SK-N-SH (cell line): ENCODE results near the gene PUS1. TPM values are rescaled to one million over a fixed set of nuclear protein-coding genes. Genes with fewer than 3 reads are reported as not detected.

Experiments
- CTCF ChIA-PET: fragments of 300-600, 350-600 bp; formaldehyde crosslinking; extraction: SDS; loops from one replicate; lab custom pipeline; 2021; lab: Yijun Ruan, JAX
- POLR2A ChIA-PET: fragments of 350-600 bp; sonication (Branson Sonifier 250); formaldehyde crosslinking; extraction: SDS; loops from one replicate; lab custom pipeline; 2020; ENCODE audit warnings: antibody characterized with exemption, inconsistent platforms; lab: Yijun Ruan, JAX
- DNase-seq: peaks from one replicate; pipeline ENCODE4 v3.0.0; 2012
- H2AFZ ChIP-seq: fragments of 200-600 bp; sonication (generic); 2 replicates; pipeline ENCODE4 v1.8.1; 2016; ENCODE audit warnings: antibody characterized with exemption, mild to moderate bottlenecking, low read depth
- H3F3A ChIP-seq: fragments of 200-600 bp; sonication (generic); replicated peaks from 2 replicates; pipeline ENCODE3; 2016; ENCODE audit warnings: antibody characterized with exemption, mild to moderate bottlenecking; ENCODE audit not compliant: insufficient read depth
- H3K27ac ChIP-seq, 2 experiments: fragments of 200-500 bp in 1 of 2; fragments of 200-600 bp in 1 of 2; sonication (Bioruptor generic) in 1 of 2; sonication (generic), shearing (Covaris generic) in 1 of 2; 2 replicates each; pipeline versions ENCODE4 v1.5.1 to v1.6.1; 2014 to 2016; ENCODE audit warnings: low read depth in 2 of 2, inconsistent platforms in 1 of 2, low read length in 1 of 2, mild to moderate bottlenecking in 1 of 2, mixed read lengths in 1 of 2
- H3K27me3 ChIP-seq: fragments of 200-600 bp; sonication (generic), shearing (Covaris generic); 2 replicates; pipeline ENCODE4 v1.6.1; 2016; ENCODE audit warnings: mixed run types; ENCODE audit not compliant: insufficient read depth
- H3K36me3 ChIP-seq, 2 experiments: fragments of 200-500 bp in 1 of 2; fragments of 200-600 bp in 1 of 2; sonication (Bioruptor generic) in 1 of 2; sonication (generic) in 1 of 2; replicated peaks in 1 of 2; 2 replicates each; pipeline versions ENCODE3 to v1.5.1; 2014 to 2016; ENCODE audit warnings: low read length in 1 of 2, mild to moderate bottlenecking in 1 of 2; ENCODE audit not compliant: insufficient read depth in 2 of 2, control insufficient read depth in 1 of 2
- H3K4me1 ChIP-seq, 2 experiments: fragments of 200-500 bp in 1 of 2; fragments of 200-600 bp in 1 of 2; sonication (Bioruptor generic) in 1 of 2; sonication (generic), shearing (Covaris generic) in 1 of 2; 2 replicates each; pipeline versions ENCODE4 v1.5.1 to v1.6.1; 2014 to 2016; ENCODE audit warnings: low read depth in 1 of 2, low read length in 1 of 2, mixed run types in 1 of 2; ENCODE audit not compliant: insufficient read depth in 2 of 2, control insufficient read depth in 1 of 2
- H3K4me2 ChIP-seq: fragments of 200-600 bp; sonication (generic), shearing (Covaris generic); 2 replicates; pipeline ENCODE4 v1.6.1; 2017; ENCODE audit warnings: mixed run types
- H3K4me3 ChIP-seq, 2 experiments: fragments of 200-500 bp in 1 of 2; fragments of 200-600 bp in 1 of 2; sonication (Bioruptor generic) in 1 of 2; sonication (generic), shearing (Covaris generic) in 1 of 2; 2 replicates each; pipeline versions ENCODE4 v1.5.1 to v1.8.1; 2014 to 2016; ENCODE audit warnings: low read depth in 2 of 2, inconsistent platforms in 1 of 2, low read length in 1 of 2, mild to moderate bottlenecking in 1 of 2, mixed read lengths in 1 of 2, moderate library complexity in 1 of 2
- H3K79me2 ChIP-seq: fragments of 200-600 bp; sonication (generic); 2 replicates; pipeline ENCODE4 v1.8.1; 2017; ENCODE audit warnings: mild to moderate bottlenecking; ENCODE audit not compliant: insufficient read depth
- H3K9ac ChIP-seq: fragments of 200-600 bp; sonication (generic); 2 replicates; pipeline ENCODE4 v1.6.1; 2017; ENCODE audit warnings: mixed run types
- H3K9me2 ChIP-seq: fragments of 200-600 bp; sonication (generic); 2 replicates; pipeline ENCODE4 v1.6.1; 2017; ENCODE audit warnings: mixed run types
- H3K9me3 ChIP-seq: fragments of 200-600 bp; sonication (generic); 2 replicates; pipeline ENCODE4 v1.6.1; 2017; ENCODE audit warnings: mixed run types, mild to moderate bottlenecking, moderate library complexity
- H4K20me1 ChIP-seq: fragments of 200-600 bp; sonication (generic); 2 replicates; pipeline ENCODE4 v1.6.1; 2017; ENCODE audit warnings: mild to moderate bottlenecking, mixed run types; ENCODE audit not compliant: insufficient read depth
- FOSL2 ChIP-seq: IDR thresholded peaks from 2 replicates; pipeline ENCODE4 v1.4.0; 2012; ENCODE audit warnings: low read depth, mild to moderate bottlenecking, moderate library complexity, borderline replicate concordance
- FOXJ3 ChIP-seq: sonication (generic); formaldehyde crosslinking; IDR thresholded peaks from 2 replicates; pipeline ENCODE4 v1.5.1; 2020; ENCODE audit warnings: mild to moderate bottlenecking, missing genetic modification reagents
- GABPA ChIP-seq: IDR thresholded peaks from 2 replicates; pipeline ENCODE4 v1.4.0; 2012; ENCODE audit warnings: low read depth, mild to moderate bottlenecking
- GATA2 ChIP-seq: sonication (generic); formaldehyde crosslinking; IDR thresholded peaks from 2 replicates; pipeline ENCODE4 v1.5.0; 2020; ENCODE audit warnings: mild to moderate bottlenecking, missing genetic modification reagents
- MXI1 ChIP-seq: IDR thresholded peaks from 2 replicates; pipeline ENCODE4 v1.6.1; 2012; ENCODE audit warnings: mild to moderate bottlenecking, low read depth, low read length, improper control_type of control experiment
- POLR2AphosphoS5 ChIP-seq: IDR thresholded peaks from 2 replicates; pipeline ENCODE4 v1.6.1; 2012; ENCODE audit warnings: low read depth, low read length
- RAD21 ChIP-seq: IDR thresholded peaks from 2 replicates; pipeline ENCODE4 v1.6.1; 2012; ENCODE audit warnings: mild to moderate bottlenecking, low read length
- RCOR1 ChIP-seq: fragments of 150-350 bp; IDR thresholded peaks from 2 replicates; pipeline ENCODE4 v1.6.1; 2017; ENCODE audit warnings: antibody characterized with exemption, low read length
- RFX5 ChIP-seq: IDR thresholded peaks from 2 replicates; pipeline ENCODE4 v1.6.1; 2012; ENCODE audit warnings: mild to moderate bottlenecking, improper control_type of control experiment, low read length
- SIN3A ChIP-seq: IDR thresholded peaks from 2 replicates; pipeline ENCODE4 v1.6.1; 2012; ENCODE audit warnings: low read depth, mild to moderate bottlenecking, low read length, moderate library complexity, borderline replicate concordance
- SMC3 ChIP-seq: IDR thresholded peaks from 2 replicates; pipeline ENCODE4 v1.6.1; 2012; ENCODE audit warnings: low read depth, low read length, improper control_type of control experiment
- TAF1 ChIP-seq: IDR thresholded peaks from 2 replicates; pipeline ENCODE4 v1.6.1; 2012; ENCODE audit warnings: low read depth, mild to moderate bottlenecking, low read length, moderate library complexity, borderline replicate concordance
- TEAD4 ChIP-seq: IDR thresholded peaks from 2 replicates; pipeline ENCODE4 v1.4.0; 2012; ENCODE audit warnings: mild to moderate bottlenecking, borderline replicate concordance; ENCODE audit not compliant: insufficient read depth
- YY1 ChIP-seq: IDR thresholded peaks from 2 replicates; pipeline ENCODE4 v1.4.0; 2012; ENCODE audit warnings: low read depth, mild to moderate bottlenecking
- WGBS: methylation state at CpG from one replicate; pipeline ENCODE4 v1.1.6; 2017; ENCODE audit warnings: low lambda C conversion rate; 5-methylcytosine and 5-hydroxymethylcytosine counted together
- polyA plus RNA-seq, 3 experiments: library from polyadenylated mRNA; depleted of rRNA; stranded (reverse); fragments of >200 nt; gene quantifications; 2 replicates each; pipeline ENCODE4 v1.2.3, GENCODE V29; 2012
- TF ChIP-seq, protein P1 (sequence below): fragments of 150-350 bp; IDR thresholded peaks from 2 replicates; pipeline ENCODE4 v1.6.1; 2016; ENCODE audit warnings: mild to moderate bottlenecking, low read depth, low read length
- TF ChIP-seq, protein P2 (sequence below): IDR thresholded peaks from 2 replicates; pipeline ENCODE4; 2012
- TF ChIP-seq, protein P3 (sequence below): IDR thresholded peaks from 2 replicates; pipeline ENCODE4 v1.4.0; 2012; ENCODE audit warnings: low read depth, borderline replicate concordance
- TF ChIP-seq, protein P4 (sequence below): IDR thresholded peaks from 2 replicates; pipeline ENCODE4 v1.4.0; 2012; ENCODE audit warnings: low read depth, borderline replicate concordance

PUS1 gene
- polyA plus RNA-seq, 1 of the 3 experiments (the other 2 are of a cell fraction), result 53.1 TPM

DNA sequence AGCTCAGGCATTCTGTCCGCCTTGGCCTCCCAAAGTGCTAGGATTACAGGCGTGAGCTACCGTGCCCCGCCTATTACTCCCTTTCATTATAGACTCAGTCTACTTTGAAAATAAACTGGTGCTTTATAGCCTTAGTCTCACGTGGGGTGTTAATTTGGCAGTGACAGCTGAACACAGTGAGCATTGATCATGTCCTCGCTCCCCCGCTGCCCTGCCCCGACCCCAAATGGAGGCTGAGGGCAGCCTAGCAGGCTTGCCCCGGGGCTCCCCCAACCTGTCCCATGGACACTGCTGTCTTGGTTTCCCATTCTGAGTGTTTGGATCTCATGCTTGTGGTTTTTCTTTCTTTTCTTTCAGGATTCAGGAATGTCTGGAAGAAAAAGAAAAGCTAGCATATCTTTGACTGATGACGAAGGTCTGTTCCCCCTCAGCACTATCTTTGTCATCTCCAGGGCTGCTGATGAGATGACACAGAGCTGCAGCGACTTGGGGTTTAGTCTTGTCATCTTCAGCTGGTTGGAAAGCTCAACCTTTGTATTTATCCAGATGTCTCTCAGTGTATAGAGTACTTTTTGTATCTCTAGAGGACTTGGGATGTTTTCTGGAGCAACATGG lies 62.8 kb downstream of the PUS1 start:
- no peak for DNase-seq
- Histone ChIP-seq H3K4me2 (no peak overlapping the region), H3K9ac (no peak overlapping the region), H3F3A (no peaks in the 10 kb centered on the region), H3K27me3 (no peaks in the 10 kb centered on the region), H3K36me3 (peaks cover 38 to 81% of the 10 kb centered on the region in 2 experiments), H3K4me1 (peaks cover 0 to 11% of the 10 kb centered on the region in 2 experiments; a peak in 1 of 4 replicates), H3K27ac (no peak overlapping the region), H3K79me2 (no peaks in the 10 kb centered on the region), H3K4me3 (no peak overlapping the region), H3K9me3 (no peaks in the 10 kb centered on the region), H2AFZ (no peak overlapping the region), H3K9me2 (no peaks in the 10 kb centered on the region), H4K20me1 (no peaks in the 10 kb centered on the region)
- ChIA-PET CTCF (interaction anchor here (1.0 to 1.3 kb wide), 2 partner anchors 9 to 156 kb away, joined by 4 to 5 read pairs; no protein-coding TSS in a partner anchor), POLR2A (no interaction called here)
- TF ChIP-seq POLR2AphosphoS5, result no peak
- no peak for TF ChIP-seq TEAD4
- TF ChIP-seq, protein P1, sequence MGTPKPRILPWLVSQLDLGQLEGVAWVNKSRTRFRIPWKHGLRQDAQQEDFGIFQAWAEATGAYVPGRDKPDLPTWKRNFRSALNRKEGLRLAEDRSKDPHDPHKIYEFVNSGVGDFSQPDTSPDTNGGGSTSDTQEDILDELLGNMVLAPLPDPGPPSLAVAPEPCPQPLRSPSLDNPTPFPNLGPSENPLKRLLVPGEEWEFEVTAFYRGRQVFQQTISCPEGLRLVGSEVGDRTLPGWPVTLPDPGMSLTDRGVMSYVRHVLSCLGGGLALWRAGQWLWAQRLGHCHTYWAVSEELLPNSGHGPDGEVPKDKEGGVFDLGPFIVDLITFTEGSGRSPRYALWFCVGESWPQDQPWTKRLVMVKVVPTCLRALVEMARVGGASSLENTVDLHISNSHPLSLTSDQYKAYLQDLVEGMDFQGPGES, result no peak
- TF ChIP-seq FOSL2, result no peak
- no peak for TF ChIP-seq SMC3
- no peak for TF ChIP-seq GATA2 (CRISPR knock-in tag)
- no peak for TF ChIP-seq TAF1
- TF ChIP-seq, protein P2, sequence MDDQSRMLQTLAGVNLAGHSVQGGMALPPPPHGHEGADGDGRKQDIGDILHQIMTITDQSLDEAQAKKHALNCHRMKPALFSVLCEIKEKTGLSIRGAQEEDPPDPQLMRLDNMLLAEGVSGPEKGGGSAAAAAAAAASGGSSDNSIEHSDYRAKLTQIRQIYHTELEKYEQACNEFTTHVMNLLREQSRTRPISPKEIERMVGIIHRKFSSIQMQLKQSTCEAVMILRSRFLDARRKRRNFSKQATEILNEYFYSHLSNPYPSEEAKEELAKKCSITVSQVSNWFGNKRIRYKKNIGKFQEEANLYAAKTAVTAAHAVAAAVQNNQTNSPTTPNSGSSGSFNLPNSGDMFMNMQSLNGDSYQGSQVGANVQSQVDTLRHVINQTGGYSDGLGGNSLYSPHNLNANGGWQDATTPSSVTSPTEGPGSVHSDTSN, result no peak
- TF ChIP-seq SIN3A, result no peak
- TF ChIP-seq, protein P3, sequence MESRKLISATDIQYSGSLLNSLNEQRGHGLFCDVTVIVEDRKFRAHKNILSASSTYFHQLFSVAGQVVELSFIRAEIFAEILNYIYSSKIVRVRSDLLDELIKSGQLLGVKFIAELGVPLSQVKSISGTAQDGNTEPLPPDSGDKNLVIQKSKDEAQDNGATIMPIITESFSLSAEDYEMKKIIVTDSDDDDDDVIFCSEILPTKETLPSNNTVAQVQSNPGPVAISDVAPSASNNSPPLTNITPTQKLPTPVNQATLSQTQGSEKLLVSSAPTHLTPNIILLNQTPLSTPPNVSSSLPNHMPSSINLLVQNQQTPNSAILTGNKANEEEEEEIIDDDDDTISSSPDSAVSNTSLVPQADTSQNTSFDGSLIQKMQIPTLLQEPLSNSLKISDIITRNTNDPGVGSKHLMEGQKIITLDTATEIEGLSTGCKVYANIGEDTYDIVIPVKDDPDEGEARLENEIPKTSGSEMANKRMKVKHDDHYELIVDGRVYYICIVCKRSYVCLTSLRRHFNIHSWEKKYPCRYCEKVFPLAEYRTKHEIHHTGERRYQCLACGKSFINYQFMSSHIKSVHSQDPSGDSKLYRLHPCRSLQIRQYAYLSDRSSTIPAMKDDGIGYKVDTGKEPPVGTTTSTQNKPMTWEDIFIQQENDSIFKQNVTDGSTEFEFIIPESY, result no peak
- no peak for TF ChIP-seq RCOR1
- 96% methylated on average over 11 of the region's 11 CpGs for WGBS

DNA sequence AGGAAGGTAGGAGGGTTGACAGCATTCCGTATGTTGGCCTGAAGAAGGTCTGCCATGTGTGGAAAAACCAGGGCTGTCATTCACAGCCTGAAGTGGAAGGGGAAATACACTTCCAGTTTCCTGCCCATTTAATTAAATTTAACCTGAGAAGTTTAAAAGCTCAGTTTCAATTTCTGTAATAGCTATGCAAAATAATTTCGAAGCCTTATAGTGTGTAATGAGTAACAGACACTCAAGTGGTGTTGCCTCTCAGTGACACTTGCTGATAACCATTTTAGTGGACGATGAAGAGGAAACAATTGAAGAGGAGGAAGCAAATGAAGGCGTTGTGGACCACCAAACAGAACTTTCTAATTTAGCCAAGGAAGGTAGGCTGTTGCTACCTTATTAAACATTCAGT lies 65.5 kb downstream of the PUS1 start:
- WGBS, result 96% methylated on average over 4 of the region's 4 CpGs
- no peaks in the 10 kb centered on the region for H4K20me1 ChIP-seq
- H3K79me2 ChIP-seq, result peaks cover 6% of the 10 kb centered on the region; the same call in 1 of the 2 replicates
- H3K4me3 ChIP-seq, result no peak overlapping the region
- no peaks in the 10 kb centered on the region for H3K9me3 ChIP-seq
- no peaks in the 10 kb centered on the region for H3K27me3 ChIP-seq
- no peak overlapping the region for H3K9ac ChIP-seq
- H3K27ac ChIP-seq, result no peak overlapping the region
- H3K9me2 ChIP-seq, result no peaks in the 10 kb centered on the region
- no peaks in the 10 kb centered on the region for H3F3A ChIP-seq
- H3K4me1 ChIP-seq, result peaks cover 0 to 8% of the 10 kb centered on the region in 2 experiments; a peak in 1 of 4 replicates
- H3K36me3 ChIP-seq, result peaks cover 38 to 64% of the 10 kb centered on the region in 2 experiments
- H2AFZ ChIP-seq, result no peak overlapping the region
- no peak for DNase-seq
- no peak overlapping the region for H3K4me2 ChIP-seq
- ChIA-PET POLR2A (no interaction called here), CTCF (no interaction called here)
- TF ChIP-seq POLR2AphosphoS5 (no peak), GATA2 (CRISPR knock-in tag) (no peak), GABPA (no peak), TAF1 (no peak), MXI1 (no peak), YY1 (no peak), RFX5 (no peak), FOXJ3 (CRISPR knock-in tag) (no peak), FOSL2 (no peak), RAD21 (no peak)
- TF ChIP-seq, protein P1, result no peak
- TF ChIP-seq, protein P4, sequence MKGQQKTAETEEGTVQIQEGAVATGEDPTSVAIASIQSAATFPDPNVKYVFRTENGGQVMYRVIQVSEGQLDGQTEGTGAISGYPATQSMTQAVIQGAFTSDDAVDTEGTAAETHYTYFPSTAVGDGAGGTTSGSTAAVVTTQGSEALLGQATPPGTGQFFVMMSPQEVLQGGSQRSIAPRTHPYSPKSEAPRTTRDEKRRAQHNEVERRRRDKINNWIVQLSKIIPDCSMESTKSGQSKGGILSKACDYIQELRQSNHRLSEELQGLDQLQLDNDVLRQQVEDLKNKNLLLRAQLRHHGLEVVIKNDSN, result no peak
- TF ChIP-seq, protein P2, result no peak
